Measurements from ENCODE around the gene PPP1R13L. TPM values are rescaled to one million over a fixed set of nuclear protein-coding genes. Genes with fewer than 3 reads are reported as not detected.

The PPP1R13L gene
- total RNA-seq, 1 donor from 2014 or later = 56.7 TPM

DNA sequence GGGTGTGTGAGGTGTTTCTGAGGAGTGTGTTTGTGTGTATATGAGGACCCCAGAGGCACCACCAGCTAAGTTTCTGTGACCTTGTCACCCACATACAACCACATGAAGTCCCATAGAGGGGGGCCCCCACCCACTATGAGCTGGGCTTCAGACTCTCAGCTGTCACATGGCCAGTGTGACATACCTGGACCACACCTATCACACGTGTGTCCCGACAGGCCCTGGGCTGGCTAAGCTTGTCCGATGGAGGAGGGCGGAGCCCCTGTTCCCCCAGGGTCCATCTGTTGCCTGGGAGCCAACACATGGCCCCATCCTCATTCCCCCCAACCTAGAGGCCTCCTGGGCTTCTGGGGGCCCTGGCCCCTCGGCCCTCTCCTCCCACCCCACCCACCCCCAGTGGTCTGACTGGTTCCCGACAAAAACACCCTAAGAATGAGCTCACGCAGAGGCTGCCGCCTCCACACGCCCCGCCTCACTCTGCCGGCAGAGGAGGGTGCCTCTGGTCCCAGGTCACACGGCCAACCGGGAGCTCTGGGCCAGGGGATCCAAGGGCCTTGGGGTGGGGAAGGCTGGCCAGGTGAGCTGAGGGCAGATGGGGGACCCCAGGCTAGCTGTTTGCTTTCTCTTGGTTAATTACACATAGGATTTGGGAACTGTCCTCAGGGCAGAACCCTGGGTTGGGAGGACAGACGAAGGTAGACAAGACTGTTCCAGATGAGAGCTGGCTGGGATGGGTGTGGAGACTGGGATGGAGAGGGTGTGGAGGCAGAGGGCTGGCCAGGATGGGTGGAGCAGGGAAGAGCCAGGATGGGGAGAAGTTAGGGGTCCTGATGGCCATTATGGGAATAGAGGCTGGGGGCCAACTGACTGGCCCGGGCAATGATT lies 60.0 kb downstream of the PPP1R13L start:
- Histone ChIP-seq H3K4me1 (ENCODE audit: insufficient read depth, low read length) (no peaks in the 10 kb centered on the region), H3K36me3 (ENCODE audit: insufficient read depth, low read length) (no peaks in the 10 kb centered on the region), H3K27me3 (ENCODE audit: insufficient read depth, low read length) (peaks cover 7% of the 10 kb centered on the region), H3K9me3 (ENCODE audit: insufficient read depth, low read depth, low read length) (no peaks in the 10 kb centered on the region), H2AFZ (ENCODE audit: low read depth, low read length) (no peak overlapping the region), H3K9ac (ENCODE audit: low read length) (no peak overlapping the region), H3K79me2 (ENCODE audit: insufficient read depth, low read length) (no peaks in the 10 kb centered on the region), H3K4me3 (ENCODE audit: insufficient read depth, low read depth, low read length) (no peak overlapping the region), H3K27ac (ENCODE audit: low read depth, low read length) (no peak overlapping the region), H3K4me2 (ENCODE audit: low read length) (no peak overlapping the region), H4K20me1 (ENCODE audit: insufficient read depth, low read length) (peaks cover 10% of the 10 kb centered on the region)
- H3K36me3 Mint-ChIP-seq (ENCODE audit: low read depth, unreplicated experiment) = peaks cover 2% of the 10 kb centered on the region
- FAIRE-seq = no peak
- DNase-seq (ENCODE audit: low read depth) = no peak
- H3K27me3 Mint-ChIP-seq (ENCODE audit: low read depth, unreplicated experiment) = peaks cover 7% of the 10 kb centered on the region
- H3K4me3 Mint-ChIP-seq (ENCODE audit: unreplicated experiment) = no peak overlapping the region
- no peak overlapping the region for H3K27ac Mint-ChIP-seq (ENCODE audit: unreplicated experiment)
- no peaks in the 10 kb centered on the region for H3K4me1 Mint-ChIP-seq (ENCODE audit: low read depth, unreplicated experiment)
- TF ChIP-seq EZH2 (IDR thresholded peaks at IDR 0.05; ENCODE audit: insufficient read depth, low read length) = no peak
- TF ChIP-seq, protein P1, sequence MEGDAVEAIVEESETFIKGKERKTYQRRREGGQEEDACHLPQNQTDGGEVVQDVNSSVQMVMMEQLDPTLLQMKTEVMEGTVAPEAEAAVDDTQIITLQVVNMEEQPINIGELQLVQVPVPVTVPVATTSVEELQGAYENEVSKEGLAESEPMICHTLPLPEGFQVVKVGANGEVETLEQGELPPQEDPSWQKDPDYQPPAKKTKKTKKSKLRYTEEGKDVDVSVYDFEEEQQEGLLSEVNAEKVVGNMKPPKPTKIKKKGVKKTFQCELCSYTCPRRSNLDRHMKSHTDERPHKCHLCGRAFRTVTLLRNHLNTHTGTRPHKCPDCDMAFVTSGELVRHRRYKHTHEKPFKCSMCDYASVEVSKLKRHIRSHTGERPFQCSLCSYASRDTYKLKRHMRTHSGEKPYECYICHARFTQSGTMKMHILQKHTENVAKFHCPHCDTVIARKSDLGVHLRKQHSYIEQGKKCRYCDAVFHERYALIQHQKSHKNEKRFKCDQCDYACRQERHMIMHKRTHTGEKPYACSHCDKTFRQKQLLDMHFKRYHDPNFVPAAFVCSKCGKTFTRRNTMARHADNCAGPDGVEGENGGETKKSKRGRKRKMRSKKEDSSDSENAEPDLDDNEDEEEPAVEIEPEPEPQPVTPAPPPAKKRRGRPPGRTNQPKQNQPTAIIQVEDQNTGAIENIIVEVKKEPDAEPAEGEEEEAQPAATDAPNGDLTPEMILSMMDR (IDR thresholded peaks at IDR 0.05; ENCODE audit: insufficient read depth, low read depth, low read length) = no peak
- no peaks in the 10 kb centered on the region for H3K9me3 Mint-ChIP-seq (ENCODE audit: unreplicated experiment)

DNA sequence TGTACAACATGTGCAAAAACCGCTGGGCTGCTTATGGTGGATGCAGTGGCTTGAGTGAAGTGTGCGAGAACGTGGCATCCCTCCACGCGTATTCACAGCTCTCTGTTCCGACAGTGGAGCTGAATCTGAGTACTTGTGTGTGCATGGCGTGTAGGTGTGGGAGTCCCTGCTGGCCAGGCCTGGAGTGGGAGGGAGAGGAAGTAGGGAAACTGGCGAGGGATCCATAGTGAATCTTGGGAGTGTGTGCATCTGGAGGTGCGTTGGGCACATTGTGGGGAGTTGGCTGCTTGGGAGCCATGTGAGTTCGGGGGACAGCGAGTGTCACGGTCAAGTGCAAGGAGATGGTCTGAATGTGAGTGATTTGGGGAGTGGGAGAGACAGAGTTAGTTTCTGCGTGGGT lies 62.0 kb downstream of the PPP1R13L start:
- Mint-ChIP-seq H3K27me3 (ENCODE audit: low read depth, unreplicated experiment) (peaks cover 10% of the 10 kb centered on the region), H3K9me3 (ENCODE audit: unreplicated experiment) (no peaks in the 10 kb centered on the region), H3K27ac (ENCODE audit: unreplicated experiment) (no peak overlapping the region), H3K36me3 (ENCODE audit: low read depth, unreplicated experiment) (no peaks in the 10 kb centered on the region), H3K4me1 (ENCODE audit: low read depth, unreplicated experiment) (no peaks in the 10 kb centered on the region), H3K4me3 (ENCODE audit: unreplicated experiment) (no peak overlapping the region)
- FAIRE-seq (no peak), DNase-seq (ENCODE audit: low read depth) (no peak)
- H3K4me1 ChIP-seq (ENCODE audit: insufficient read depth, low read length) = no peaks in the 10 kb centered on the region
- H3K9me3 ChIP-seq (ENCODE audit: insufficient read depth, low read depth, low read length) = no peaks in the 10 kb centered on the region
- H2AFZ ChIP-seq (ENCODE audit: low read depth, low read length) = no peak overlapping the region
- no peak overlapping the region for H3K4me2 ChIP-seq (ENCODE audit: low read length)
- H3K4me3 ChIP-seq (ENCODE audit: insufficient read depth, low read depth, low read length) = no peak overlapping the region
- TF ChIP-seq, protein P1 (IDR thresholded peaks at IDR 0.05; ENCODE audit: insufficient read depth, low read depth, low read length) = no peak
- TF ChIP-seq EZH2 (IDR thresholded peaks at IDR 0.05; ENCODE audit: insufficient read depth, low read length) = no peak
- H3K9ac ChIP-seq (ENCODE audit: low read length) = no peak overlapping the region
- no peak overlapping the region for H3K27ac ChIP-seq (ENCODE audit: low read depth, low read length)
- no peaks in the 10 kb centered on the region for H3K79me2 ChIP-seq (ENCODE audit: insufficient read depth, low read length)
- H3K27me3 ChIP-seq (ENCODE audit: insufficient read depth, low read length) = peaks cover 7% of the 10 kb centered on the region
- no peaks in the 10 kb centered on the region for H4K20me1 ChIP-seq (ENCODE audit: insufficient read depth, low read length)
- H3K36me3 ChIP-seq (ENCODE audit: insufficient read depth, low read length) = no peaks in the 10 kb centered on the region

DNA sequence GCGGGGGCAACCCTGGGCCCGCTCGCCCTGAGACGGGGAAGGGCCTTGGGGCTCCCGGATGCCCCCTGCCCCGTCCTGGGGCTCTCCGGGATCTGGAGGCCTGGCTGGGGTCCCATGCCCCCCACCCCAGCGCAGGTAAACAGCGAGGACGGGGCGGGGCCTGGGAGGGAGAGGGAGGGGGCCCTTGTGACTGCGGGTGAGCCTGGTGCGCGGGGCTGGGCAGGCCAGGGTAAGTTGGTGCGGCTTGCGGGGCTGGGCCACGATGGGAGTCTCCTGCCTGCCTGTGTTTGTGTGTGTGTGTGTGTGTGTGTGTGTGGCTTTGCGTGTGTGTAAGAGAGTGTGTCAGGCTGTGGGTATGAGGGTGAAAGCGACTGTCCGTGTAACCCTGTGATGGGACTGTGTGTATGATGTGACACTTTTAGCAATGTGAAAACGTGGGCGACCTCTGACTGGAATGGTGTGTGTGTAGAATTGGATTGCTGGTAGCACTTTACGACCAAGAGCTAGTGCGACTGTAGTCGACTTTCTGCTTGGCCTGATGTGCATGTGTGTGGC lies 63.9 kb downstream of the PPP1R13L start:
- FAIRE-seq (peak; percentile 59), DNase-seq (ENCODE audit: low read depth) (no peak)
- Histone ChIP-seq H3K9ac (ENCODE audit: low read length) (no peak overlapping the region), H3K4me1 (ENCODE audit: insufficient read depth, low read length) (no peaks in the 10 kb centered on the region), H4K20me1 (ENCODE audit: insufficient read depth, low read length) (no peaks in the 10 kb centered on the region), H3K9me3 (ENCODE audit: insufficient read depth, low read depth, low read length) (no peaks in the 10 kb centered on the region), H2AFZ (ENCODE audit: low read depth, low read length) (no peak overlapping the region), H3K27ac (ENCODE audit: low read depth, low read length) (no peak overlapping the region), H3K36me3 (ENCODE audit: insufficient read depth, low read length) (no peaks in the 10 kb centered on the region), H3K4me2 (ENCODE audit: low read length) (peak overlapping the region; percentile 38), H3K4me3 (ENCODE audit: insufficient read depth, low read depth, low read length) (no peak overlapping the region), H3K27me3 (ENCODE audit: insufficient read depth, low read length) (peaks cover 7% of the 10 kb centered on the region), H3K79me2 (ENCODE audit: insufficient read depth, low read length) (no peaks in the 10 kb centered on the region)
- Mint-ChIP-seq H3K27ac (ENCODE audit: unreplicated experiment) (no peak overlapping the region), H3K27me3 (ENCODE audit: low read depth, unreplicated experiment) (peaks cover 15% of the 10 kb centered on the region), H3K36me3 (ENCODE audit: low read depth, unreplicated experiment) (no peaks in the 10 kb centered on the region), H3K4me1 (ENCODE audit: low read depth, unreplicated experiment) (no peaks in the 10 kb centered on the region), H3K4me3 (ENCODE audit: unreplicated experiment) (no peak overlapping the region), H3K9me3 (ENCODE audit: unreplicated experiment) (peaks cover 2% of the 10 kb centered on the region)
- TF ChIP-seq, protein P1 (IDR thresholded peaks at IDR 0.05; ENCODE audit: insufficient read depth, low read depth, low read length) = no peak
- TF ChIP-seq EZH2 (IDR thresholded peaks at IDR 0.05; ENCODE audit: insufficient read depth, low read length) = peak; percentile 48

Data from astrocyte (in vitro differentiated cells and primary cell).